ENCODE measurements around the gene CD52.

The CD52 gene

GRCh38 chr1:26353210-26353859 is 35.6 kb downstream of the CD52 start:
- POLR2A ChIA-PET (ENCODE audit: low non-redundant PET): interaction anchor here (0.6 kb wide), 1 partner anchor 24 kb away, joined by 5 read pairs; no protein-coding TSS in a partner anchor
- no peak for DNase-seq (ENCODE audit: low spot score)
- no peak overlapping the region for H3K27ac ChIP-seq
- TF ChIP-seq CTCF (conservative IDR thresholded peaks at IDR 0.05; ENCODE audit: low read depth): no peak
- CTCF ChIA-PET: interaction anchor here (0.6 to 1.2 kb wide), 4 partner anchors 10 to 83 kb away, joined by 4 to 6 read pairs (median 4); no protein-coding TSS in a partner anchor

- no peak within 1 kb of the TSS; the same call in 1 of the 2 replicates for H3K27ac ChIP-seq
- POLR2A ChIA-PET (ENCODE audit: low non-redundant PET): no interaction called here
- CTCF ChIA-PET: interaction anchor here (0.6 to 1.2 kb wide), 5 partner anchors 11 to 82 kb away, joined by 4 to 6 read pairs (median 4); no protein-coding TSS in a partner anchor
- no peak for TF ChIP-seq CTCF (conservative IDR thresholded peaks at IDR 0.05; ENCODE audit: low read depth)
- peak; percentile 86 for DNase-seq (ENCODE audit: low spot score)
These were observed 36.4 kb downstream of the CD52 start, which contains the start of gene CRYBG2 for GRCh38 chr1:26353976-26354820. Gene CRYBG2 (minus strand): TSS chr1:26354130. CDS start chr1:26346657, 7,473 bp downstream.

GRCh38 chr1:26354972-26355371 is 37.2 kb downstream of the CD52 start:
- no peak overlapping the region; the same call in 1 of the 2 replicates for H3K27ac ChIP-seq
- CTCF ChIA-PET: interaction anchor here (0.7 to 1.2 kb wide), 3 partner anchors 11 to 70 kb away, joined by 4 to 5 read pairs (median 4); no protein-coding TSS in a partner anchor
- DNase-seq (ENCODE audit: low spot score): no peak
- POLR2A ChIA-PET (ENCODE audit: low non-redundant PET): no interaction called here
- TF ChIP-seq CTCF (conservative IDR thresholded peaks at IDR 0.05; ENCODE audit: low read depth): no peak

- TF ChIP-seq CTCF (conservative IDR thresholded peaks at IDR 0.05; ENCODE audit: low read depth): no peak
- ChIA-PET POLR2A (ENCODE audit: low non-redundant PET) (no interaction called here), CTCF (interaction anchor here (0.6 kb wide), 2 partner anchors 75 to 196 kb away, joined by 3 to 6 read pairs; no protein-coding TSS in a partner anchor)
- peak overlapping the region; percentile 73 for H3K27ac ChIP-seq
- DNase-seq (ENCODE audit: low spot score): no peak
These were observed 38.3 kb downstream of the CD52 start for GRCh38 chr1:26356106-26356505.

GRCh38 chr1:26357121-26357602 is 39.4 kb downstream of the CD52 start:
- POLR2A ChIA-PET (ENCODE audit: low non-redundant PET): no interaction called here
- TF ChIP-seq CTCF (conservative IDR thresholded peaks at IDR 0.05; ENCODE audit: low read depth): no peak
- DNase-seq (ENCODE audit: low spot score): peak; percentile 84
- H3K27ac ChIP-seq: peak overlapping the region; percentile 73
- CTCF ChIA-PET: interaction anchor here (0.5 to 1.5 kb wide), 2 partner anchors 60 to 770 kb away, joined by 3 to 5 read pairs; no protein-coding TSS in a partner anchor

Data from RWPE1 (cell line).